ENCODE measurements around the gene OS9.
"Not testable (repeated sequence)": the region's sequence is repeated elsewhere in the genome, so short reads cannot be mapped to it uniquely, and the experiment has no call there.

The OS9 gene

GRCh38 chr12:57695770-57696432 lies 2.0 kb downstream of the OS9 start:
- DNase-seq: no peak

GRCh38 chr12:57697076-57697475 lies 3.1 kb downstream of the OS9 start:
- no peak for DNase-seq

DNA sequence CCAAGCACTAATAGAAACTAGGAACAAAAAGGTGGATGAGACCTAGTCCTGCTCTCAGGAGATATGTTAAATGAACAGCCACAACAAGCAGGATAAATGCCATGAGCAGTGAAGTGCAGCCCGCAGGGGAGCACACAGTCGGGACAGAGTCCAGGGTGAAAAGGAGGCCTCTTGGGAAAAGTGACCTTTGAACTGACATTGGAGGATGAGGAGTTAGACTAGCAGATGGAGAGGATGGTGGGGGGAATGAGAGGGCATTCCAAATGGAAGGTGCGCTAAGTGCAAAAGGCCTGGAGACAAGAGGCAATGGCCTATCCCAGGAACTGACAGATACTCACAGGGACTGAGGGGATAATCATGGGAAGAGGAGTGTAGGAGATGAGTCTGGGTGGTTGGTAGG lies 4.5 kb downstream of the OS9 start:
- no peak for DNase-seq

DNA sequence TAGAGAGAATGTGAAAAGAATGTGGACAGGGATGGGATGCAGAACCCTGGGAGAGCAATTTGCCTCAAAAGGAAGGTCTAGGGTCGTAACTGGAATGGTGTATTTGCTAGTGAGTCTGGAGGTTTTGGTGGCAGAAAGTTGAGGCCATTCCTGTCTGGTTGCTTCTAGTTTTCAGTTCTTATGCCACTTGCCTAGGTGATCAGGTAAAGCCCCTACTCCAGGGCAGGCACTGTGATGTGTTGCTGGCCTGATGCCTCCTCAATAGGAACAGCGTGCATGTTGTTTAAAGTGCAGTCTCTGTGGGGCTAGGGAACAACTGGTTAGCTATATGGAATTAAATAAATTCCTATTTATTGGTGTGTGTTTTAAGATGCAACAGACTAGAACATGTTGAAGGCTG lies 6.4 kb downstream of the OS9 start:
- DNase-seq: no peak

- no peak for DNase-seq
Observed at GRCh38 chr12:57707250-57707649, 13.3 kb downstream of the OS9 start.

DNA sequence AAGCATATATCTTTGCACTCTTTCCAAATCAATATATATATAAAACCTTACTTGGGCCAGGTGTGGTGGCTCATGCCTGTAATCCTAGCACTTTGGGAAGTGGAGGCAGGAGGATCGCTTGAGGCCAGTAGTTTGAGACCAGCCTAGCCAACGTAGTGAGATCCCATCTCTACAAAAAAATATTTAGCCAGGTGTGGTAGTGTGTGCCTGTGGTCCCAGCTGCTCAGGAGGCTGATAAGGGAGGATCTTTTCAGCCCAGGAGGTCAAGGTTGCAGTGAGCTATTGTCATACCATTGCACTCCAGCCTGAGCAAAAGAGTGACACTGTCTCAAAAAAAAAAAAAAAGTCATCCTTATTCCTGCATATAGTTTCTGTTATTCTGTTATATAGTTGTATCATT lies 14.4 kb downstream of the OS9 start:
- DNase-seq: no peak

GRCh38 chr12:57712701-57713100 lies 18.8 kb downstream of the OS9 start:
- peak; percentile 29 for DNase-seq

DNA sequence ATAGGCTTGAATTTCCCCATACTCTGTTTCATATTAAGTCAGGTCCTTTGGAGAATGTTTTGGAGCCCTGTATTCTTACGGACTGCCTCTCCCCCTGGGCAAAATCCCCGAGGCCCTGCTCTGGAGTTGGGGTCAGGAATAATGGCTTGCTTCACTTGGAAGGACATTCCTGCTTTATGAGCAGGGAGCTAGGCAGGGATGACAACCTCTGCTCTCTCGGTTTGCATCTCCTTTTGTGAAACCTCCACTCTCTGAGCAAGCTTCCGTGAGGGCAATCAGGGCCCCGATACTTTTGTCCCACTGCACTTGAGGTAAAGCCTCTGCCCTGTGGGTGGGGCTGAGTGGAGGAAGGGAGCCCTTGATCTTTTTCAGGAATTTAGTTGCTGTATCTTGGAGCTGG lies 19.3 kb downstream of the OS9 start:
- DNase-seq: no peak

- DNase-seq: not testable (repeated sequence)
Observed at GRCh38 chr12:57715036-57715748, 21.3 kb downstream of the OS9 start.

GRCh38 chr12:57715786-57716185 lies 21.9 kb downstream of the OS9 start:
- DNase-seq: no peak

GRCh38 chr12:57716305-57716704 lies 22.4 kb downstream of the OS9 start:
- DNase-seq: no peak

DNA sequence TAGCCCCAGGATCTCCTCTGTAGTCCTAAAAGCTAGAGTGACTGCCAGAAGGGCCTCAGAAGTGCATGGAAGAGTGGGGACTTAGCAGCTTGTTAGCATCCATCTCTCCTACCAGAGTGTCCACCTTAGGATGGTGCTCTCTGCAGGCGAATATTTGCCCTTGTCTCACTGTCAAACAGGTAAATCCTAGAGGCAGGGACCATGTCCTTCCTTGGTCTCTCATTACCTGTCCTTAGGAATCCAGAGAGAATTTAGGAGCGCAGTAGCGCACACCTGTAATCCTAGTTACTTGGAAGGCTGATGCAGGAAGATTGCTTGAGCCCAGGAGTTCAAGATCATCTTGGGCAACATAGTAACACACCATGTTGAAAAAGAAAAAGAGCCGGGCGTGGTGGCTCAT lies 23.2 kb downstream of the OS9 start:
- no peak for DNase-seq

DNA sequence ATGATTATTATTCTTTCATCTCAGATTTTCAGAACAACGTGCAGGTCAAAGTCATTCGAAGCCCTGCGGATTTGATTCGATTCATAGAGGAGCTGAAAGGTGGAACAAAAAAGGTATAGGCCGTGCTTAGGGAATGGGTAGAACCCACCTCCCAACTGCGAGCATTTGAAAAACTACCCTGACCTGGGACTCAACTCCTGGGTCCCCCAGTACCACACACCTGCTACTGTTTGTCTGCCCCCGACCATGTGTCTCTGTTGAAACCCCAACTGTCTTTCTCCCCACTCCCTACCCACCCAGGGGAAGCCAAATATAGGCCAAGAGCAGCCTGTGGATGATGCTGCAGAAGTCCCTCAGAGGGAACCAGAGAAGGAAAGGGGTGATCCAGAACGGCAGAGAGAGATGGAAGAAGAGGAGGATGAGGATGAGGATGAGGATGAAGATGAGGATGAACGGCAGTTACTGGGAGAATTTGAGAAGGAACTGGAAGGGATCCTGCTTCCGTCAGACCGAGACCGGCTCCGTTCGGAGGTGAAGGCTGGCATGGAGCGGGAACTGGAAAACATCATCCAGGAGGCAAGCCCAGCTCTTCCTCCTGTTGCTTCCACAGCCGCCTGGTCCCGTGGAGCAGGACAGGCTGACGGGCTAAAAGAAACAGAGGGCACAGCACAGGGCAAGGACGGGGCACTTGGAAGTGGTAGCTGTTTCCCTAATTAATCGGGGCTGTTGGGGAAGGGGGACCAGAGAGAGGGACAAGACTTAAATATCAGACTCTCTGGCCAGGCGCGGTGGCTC lies 24.1 kb downstream of the OS9 start:
- no peak for DNase-seq

- DNase-seq: no peak
Observed at GRCh38 chr12:57718641-57719528, 25.0 kb downstream of the OS9 start.

- DNase-seq: no peak
Observed at GRCh38 chr12:57719777-57720605, 26.1 kb downstream of the OS9 start.

GRCh38 chr12:57720606-57721595 lies 27.0 kb downstream of the OS9 start:
- no peak for DNase-seq

DNA sequence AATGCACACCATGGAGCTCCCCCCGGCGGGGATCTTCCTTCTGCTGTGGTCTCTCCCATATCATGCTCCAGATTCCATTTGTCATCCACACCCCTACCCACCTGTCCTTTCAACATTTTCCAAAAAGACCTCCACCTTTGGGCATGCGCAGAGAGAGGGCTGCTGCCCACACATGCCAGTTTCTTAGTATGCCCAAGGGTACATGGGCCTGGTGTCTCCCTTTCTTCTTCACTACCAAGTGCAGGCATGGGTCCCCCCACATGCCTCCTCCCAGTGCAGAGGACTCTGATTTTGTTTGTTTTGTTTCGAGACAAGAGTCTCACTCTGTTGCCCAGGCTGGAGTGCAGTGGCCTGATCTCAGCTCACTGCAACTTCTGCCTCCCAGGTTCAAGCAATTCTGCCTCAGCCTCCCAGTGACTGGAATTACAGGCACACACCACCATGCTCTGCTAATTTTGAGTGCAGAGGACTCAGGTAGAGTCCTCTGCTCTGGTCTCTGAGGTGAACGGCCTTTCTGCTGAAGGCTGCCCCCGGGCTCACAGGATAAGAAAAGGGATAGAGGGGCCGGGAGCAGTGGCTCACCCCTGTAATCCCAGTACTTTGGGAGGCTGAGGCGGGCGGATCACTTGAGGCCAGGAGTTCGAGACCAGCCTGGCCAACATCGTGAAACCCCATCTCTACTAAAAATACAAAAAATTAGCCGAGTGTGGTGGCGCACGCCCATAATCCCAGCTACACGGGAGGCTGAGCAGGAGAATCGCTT lies 28.1 kb downstream of the OS9 start:
- DNase-seq: not testable (repeated sequence)

DNA sequence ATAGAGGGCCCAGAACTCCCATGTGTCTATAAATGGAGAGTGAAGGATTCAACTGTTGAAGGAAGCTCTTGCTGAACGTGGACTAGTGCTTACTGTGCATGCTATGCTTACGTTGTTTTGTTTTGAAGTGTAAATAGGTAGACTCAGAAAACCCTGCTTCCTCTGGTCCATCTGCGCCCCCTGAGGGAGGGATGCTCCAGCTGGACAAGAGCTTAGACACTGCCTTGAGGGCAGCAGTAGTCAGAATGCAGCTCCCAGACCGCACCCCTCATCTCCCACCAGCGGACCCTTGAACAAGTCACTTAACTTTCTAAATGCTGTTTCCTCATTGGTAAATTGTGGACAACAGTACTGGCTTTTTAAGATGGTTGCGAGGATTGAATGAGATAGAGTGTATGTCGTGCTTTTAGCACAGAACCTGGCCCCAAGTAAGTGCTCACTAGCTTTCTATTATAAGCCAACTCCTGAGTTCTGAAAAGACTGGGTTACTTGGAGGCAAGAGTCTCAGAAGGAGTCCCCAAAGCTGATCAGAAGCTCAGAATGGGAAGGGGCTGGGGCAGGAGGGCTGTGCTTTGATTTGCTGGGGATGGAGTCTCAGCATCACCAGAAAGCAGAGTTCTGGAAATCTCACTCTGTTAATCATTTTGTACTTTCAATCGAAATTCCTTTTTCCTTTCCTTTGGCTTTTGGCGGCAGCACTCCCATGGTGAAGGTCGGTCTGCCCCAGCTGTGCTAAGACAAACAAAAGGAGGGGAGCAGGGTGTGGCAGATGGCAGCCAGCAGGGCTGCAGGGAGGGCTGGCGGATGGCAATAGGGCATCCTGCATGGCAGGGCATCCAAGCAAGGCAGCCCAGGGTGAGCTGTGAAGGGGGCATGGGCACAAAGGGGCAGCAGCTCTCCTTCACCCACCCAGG lies 29.0 kb downstream of the OS9 start:
- DNase-seq: no peak

- no peak for DNase-seq
Observed at GRCh38 chr12:57723630-57723962, 29.7 kb downstream of the OS9 start.

Data from midbrain (tissue), 1 donor.